Neural progenitor cell (in vitro differentiated cells): ENCODE measurements around the gene RIMKLA. TPM values are rescaled to one million over a fixed set of nuclear protein-coding genes. Genes with fewer than 3 reads are reported as not detected.
A peak's percentile ranks its signal among the peaks of the same experiment; 100 is the strongest.

ENCODE experiments used
- DNase-seq: peaks from one replicate; pipeline ENCODE4 v3.0.0-alpha.2; 2016; ENCODE audit warnings: low spot score
- H2AFZ ChIP-seq: fragments of 200-600 bp; sonication (generic); replicated peaks from 2 replicates; pipeline ENCODE4 v1.6.1; 2016; ENCODE audit warnings: antibody characterized with exemption
- H3F3A ChIP-seq: fragments of 200-600 bp; sonication (generic); 2 replicates; pipeline ENCODE4 v1.6.1; 2016; ENCODE audit warnings: antibody characterized with exemption, low read depth
- H3K27ac ChIP-seq: fragments of 200-600 bp; sonication (generic); 2 replicates; pipeline ENCODE4 v1.5.1; 2016; ENCODE audit warnings: mild to moderate bottlenecking
- H3K27me3 ChIP-seq: fragments of 200-600 bp; sonication (generic); 2 replicates; pipeline ENCODE4 v1.6.1; 2016; ENCODE audit warnings: mild to moderate bottlenecking, moderate library complexity
- H3K36me3 ChIP-seq: fragments of 200-600 bp; sonication (generic); 2 replicates; pipeline ENCODE4 v1.5.1; 2016
- H3K4me1 ChIP-seq: fragments of 200-600 bp; sonication (generic); 2 replicates; pipeline ENCODE4 v1.6.1; 2016; ENCODE audit warnings: mixed run types
- H3K4me2 ChIP-seq: fragments of 200-600 bp; sonication (generic); 2 replicates; pipeline ENCODE4 v1.6.1; 2016
- H3K4me3 ChIP-seq: fragments of 200-600 bp; sonication (generic); 2 replicates; pipeline ENCODE4 v1.5.1; 2016
- H3K79me2 ChIP-seq: fragments of 200-600 bp; sonication (generic); 2 replicates; pipeline ENCODE4 v1.6.1; 2016; ENCODE audit warnings: low read depth
- H3K9ac ChIP-seq: fragments of 200-600 bp; sonication (generic); 2 replicates; pipeline ENCODE4 v1.6.1; 2016
- H3K9me3 ChIP-seq: fragments of 200-600 bp; sonication (generic); 2 replicates; pipeline ENCODE4 v1.5.1; 2016; ENCODE audit warnings: low read depth
- H4K20me1 ChIP-seq: fragments of 200-600 bp; sonication (generic); 2 replicates; pipeline ENCODE4 v1.6.1; 2016; ENCODE audit warnings: low read depth
- H3K27ac Mint-ChIP-seq: 3 replicates; pipeline ENCODE4 v1.8.0; 2021; ENCODE audit warnings: mixed read lengths
- H3K27me3 Mint-ChIP-seq: 2 replicates; pipeline ENCODE4 v1.8.0; 2022; ENCODE audit warnings: low read depth, mild to moderate bottlenecking, inconsistent platforms, moderate library complexity, mixed read lengths; ENCODE audit not compliant: insufficient read depth
- H3K36me3 Mint-ChIP-seq: 3 replicates; pipeline ENCODE4 v1.8.0; 2021; ENCODE audit warnings: mixed read lengths
- H3K4me1 Mint-ChIP-seq: 3 replicates; pipeline ENCODE4 v1.8.0; 2021; ENCODE audit warnings: mixed read lengths
- H3K4me3 Mint-ChIP-seq: 3 replicates; pipeline ENCODE4 v1.8.0; 2021; ENCODE audit warnings: mild to moderate bottlenecking, moderate library complexity, mixed read lengths
- H3K9me3 Mint-ChIP-seq: 3 replicates; pipeline ENCODE4 v1.8.0; 2020; ENCODE audit warnings: mixed read lengths
- CTCF ChIP-seq: fragments of 200-600 bp; sonication (generic); IDR thresholded peaks from 2 replicates; pipeline ENCODE4 v1.5.1; 2017; ENCODE audit warnings: antibody characterized with exemption, mild to moderate bottlenecking
- EZH2 ChIP-seq: fragments of 200-600 bp; sonication (generic); IDR thresholded peaks from 2 replicates; pipeline ENCODE4 v1.6.1; 2017; ENCODE audit warnings: antibody characterized with exemption, mild to moderate bottlenecking, moderate library complexity
- EZH2phosphoT487 ChIP-seq: fragments of 200-600 bp; sonication (generic); IDR thresholded peaks from 2 replicates; pipeline ENCODE4 v1.6.1; 2017; ENCODE audit warnings: antibody characterized with exemption
- total RNA-seq: library from RNA; depleted of rRNA; stranded (reverse); fragments of >200 nt; gene quantifications from 2 replicates; pipeline ENCODE4 v1.2.3, GENCODE V29; 2015; ENCODE audit warnings: low replicate concordance

Gene RIMKLA
- total RNA-seq, 1 donor from 2014 or later = 5.4 TPM

GRCh38 chr1:42453386-42453785 is 72.8 kb downstream of the RIMKLA start:
- no peak overlapping the region for H2AFZ ChIP-seq
- H3K4me1 Mint-ChIP-seq = peaks cover 17% of the 10 kb centered on the region
- H3F3A ChIP-seq = peaks cover 6% of the 10 kb centered on the region
- H3K4me2 ChIP-seq = no peak overlapping the region
- peaks cover 10% of the 10 kb centered on the region for H3K27me3 Mint-ChIP-seq
- no peak overlapping the region for H3K4me3 ChIP-seq
- no peaks in the 10 kb centered on the region for H3K36me3 ChIP-seq
- H4K20me1 ChIP-seq = no peaks in the 10 kb centered on the region
- H3K9me3 ChIP-seq = no peaks in the 10 kb centered on the region
- no peaks in the 10 kb centered on the region for H3K9me3 Mint-ChIP-seq
- peaks cover 17% of the 10 kb centered on the region for H3K79me2 ChIP-seq
- no peaks in the 10 kb centered on the region for H3K27me3 ChIP-seq
- H3K4me3 Mint-ChIP-seq = no peak overlapping the region
- no peak overlapping the region for H3K27ac ChIP-seq
- no peak overlapping the region for H3K9ac ChIP-seq
- no peak for DNase-seq
- TF ChIP-seq EZH2 (no peak), CTCF (no peak), EZH2phosphoT487 (no peak)
- peaks cover 3% of the 10 kb centered on the region for H3K36me3 Mint-ChIP-seq
- peaks cover 5% of the 10 kb centered on the region for H3K4me1 ChIP-seq
- H3K27ac Mint-ChIP-seq = no peak overlapping the region

- H3K27me3 ChIP-seq = no peaks in the 10 kb centered on the region
- H3K4me3 Mint-ChIP-seq = no peak overlapping the region
- H3K9ac ChIP-seq = no peak overlapping the region
- H3K27ac Mint-ChIP-seq = no peak overlapping the region
- H3K79me2 ChIP-seq = peaks cover 20% of the 10 kb centered on the region
- no peak overlapping the region for H2AFZ ChIP-seq
- H3K4me1 Mint-ChIP-seq = peaks cover 17% of the 10 kb centered on the region
- H3K36me3 ChIP-seq = no peaks in the 10 kb centered on the region
- TF ChIP-seq CTCF = no peak
- TF ChIP-seq EZH2 = no peak
- no peak for TF ChIP-seq EZH2phosphoT487
- H3F3A ChIP-seq = peaks cover 6% of the 10 kb centered on the region
- no peak overlapping the region for H3K4me2 ChIP-seq
- H3K4me3 ChIP-seq = no peak overlapping the region
- peaks cover 7% of the 10 kb centered on the region for H3K36me3 Mint-ChIP-seq
- DNase-seq = no peak
- no peaks in the 10 kb centered on the region for H3K9me3 Mint-ChIP-seq
- H3K4me1 ChIP-seq = peaks cover 5% of the 10 kb centered on the region
- no peaks in the 10 kb centered on the region for H4K20me1 ChIP-seq
- no peak overlapping the region for H3K27ac ChIP-seq
- peaks cover 10% of the 10 kb centered on the region for H3K27me3 Mint-ChIP-seq
- H3K9me3 ChIP-seq = no peaks in the 10 kb centered on the region
Observed at GRCh38 chr1:42454403-42454802, 73.8 kb downstream of the RIMKLA start.

GRCh38 chr1:42456010-42456753 is 75.6 kb downstream of the RIMKLA start, which contains the start of the genes PPCS and ZMYND12:
TSS of gene PPCS (plus strand) at chr1:42456543. CDS start at chr1:42456566, 23 bp downstream.
TSS of gene ZMYND12 (minus strand) at chr1:42456022. CDS start at chr1:42455997, 25 bp downstream.
- H3K36me3 Mint-ChIP-seq = peaks cover 10% of the 10 kb centered on the region
- peak within 1 kb of the TSS; percentile 95 for H2AFZ ChIP-seq
- peaks cover 15% of the 10 kb centered on the region for H3F3A ChIP-seq
- peak within 1 kb of the TSS; percentile 59 for H3K9ac ChIP-seq
- no peaks in the 10 kb centered on the region for H3K9me3 Mint-ChIP-seq
- peak within 1 kb of the TSS; percentile 2 for H3K27ac ChIP-seq
- H3K27me3 ChIP-seq = no peaks in the 10 kb centered on the region
- peaks cover 5% of the 10 kb centered on the region for H3K4me1 ChIP-seq
- peak within 1 kb of the TSS; percentile 85 for H3K4me3 ChIP-seq
- no peaks in the 10 kb centered on the region for H3K36me3 ChIP-seq
- peak within 1 kb of the TSS; percentile 89 for H3K4me2 ChIP-seq
- H3K4me1 Mint-ChIP-seq = peaks cover 17% of the 10 kb centered on the region
- peak; percentile 1 for TF ChIP-seq CTCF
- no peak for TF ChIP-seq EZH2
- no peaks in the 10 kb centered on the region for H4K20me1 ChIP-seq
- peak within 1 kb of the TSS; percentile 20 for H3K27ac Mint-ChIP-seq
- H3K4me3 Mint-ChIP-seq = peak within 1 kb of the TSS; percentile 88
- H3K27me3 Mint-ChIP-seq = peaks cover 10% of the 10 kb centered on the region
- H3K9me3 ChIP-seq = no peaks in the 10 kb centered on the region
- DNase-seq = peak; percentile 91
- H3K79me2 ChIP-seq = peaks cover 20% of the 10 kb centered on the region
